Effector CD8-positive, alpha-beta T cell (primary cell): ENCODE measurements around the gene ATP2C1.

Experiments
- DNase-seq: peaks from one replicate; lab custom pipeline; 2025; lab: John Stamatoyannopoulos, UW

The ATP2C1 gene

GRCh38 chr3:130974201-130974600, 80.3 kb downstream of the ATP2C1 start:
- no peak for DNase-seq

- DNase-seq = no peak
These were observed 81.4 kb downstream of the ATP2C1 start for GRCh38 chr3:130975251-130975650.

GRCh38 chr3:130976706-130977105, 82.8 kb downstream of the ATP2C1 start:
- DNase-seq = no peak

- DNase-seq = no peak
These were observed 85.2 kb downstream of the ATP2C1 start for GRCh38 chr3:130979117-130979516.

- no peak for DNase-seq
These were observed 87.6 kb downstream of the ATP2C1 start for GRCh38 chr3:130981469-130981868.

- no peak for DNase-seq
These were observed 96.4 kb downstream of the ATP2C1 start for GRCh38 chr3:130990282-130990681.

GRCh38 chr3:130991126-130991525, 97.2 kb downstream of the ATP2C1 start:
- DNase-seq = no peak

GRCh38 chr3:130992344-130992743, 98.5 kb downstream of the ATP2C1 start:
- DNase-seq = no peak

GRCh38 chr3:130997289-130997688, 103.4 kb downstream of the ATP2C1 start:
- no peak for DNase-seq

- DNase-seq = no peak
These were observed 107.2 kb downstream of the ATP2C1 start for GRCh38 chr3:131001071-131001470.

GRCh38 chr3:131004603-131005002, 110.7 kb downstream of the ATP2C1 start:
- no peak for DNase-seq

GRCh38 chr3:131007256-131007655, 113.4 kb downstream of the ATP2C1 start:
- DNase-seq = no peak

- no peak for DNase-seq
These were observed 113.9 kb downstream of the ATP2C1 start for GRCh38 chr3:131007782-131008181.

- DNase-seq = no peak
These were observed 114.4 kb downstream of the ATP2C1 start for GRCh38 chr3:131008326-131008725.

GRCh38 chr3:131009698-131010097, 115.8 kb downstream of the ATP2C1 start:
- DNase-seq = no peak

- DNase-seq = no peak
These were observed 125.1 kb downstream of the ATP2C1 start for GRCh38 chr3:131018970-131019369.

- no peak for DNase-seq
These were observed 126.3 kb downstream of the ATP2C1 start for GRCh38 chr3:131020122-131020693.

- DNase-seq = no peak
These were observed 131.7 kb downstream of the ATP2C1 start for GRCh38 chr3:131025539-131025938.

- peak; percentile 82 for DNase-seq
These were observed 132.7 kb downstream of the ATP2C1 start, which contains the start of the genes ASTE1 and NEK11 for GRCh38 chr3:131026321-131027151. ASTE1 (minus strand) TSS chr3:131026825; CDS start chr3:131025306, 1,519 bp downstream. NEK11 (plus strand) TSS chr3:131026877; CDS start chr3:131029709, 2,832 bp downstream.

GRCh38 chr3:131028844-131029243, 135.0 kb downstream of the ATP2C1 start:
- DNase-seq = no peak

GRCh38 chr3:131031660-131032059, 137.8 kb downstream of the ATP2C1 start:
- DNase-seq = no peak

GRCh38 chr3:131033480-131034080, 139.7 kb downstream of the ATP2C1 start:
- DNase-seq = no peak
